Measurements from ENCODE around the gene PHLDB3.

DNA sequence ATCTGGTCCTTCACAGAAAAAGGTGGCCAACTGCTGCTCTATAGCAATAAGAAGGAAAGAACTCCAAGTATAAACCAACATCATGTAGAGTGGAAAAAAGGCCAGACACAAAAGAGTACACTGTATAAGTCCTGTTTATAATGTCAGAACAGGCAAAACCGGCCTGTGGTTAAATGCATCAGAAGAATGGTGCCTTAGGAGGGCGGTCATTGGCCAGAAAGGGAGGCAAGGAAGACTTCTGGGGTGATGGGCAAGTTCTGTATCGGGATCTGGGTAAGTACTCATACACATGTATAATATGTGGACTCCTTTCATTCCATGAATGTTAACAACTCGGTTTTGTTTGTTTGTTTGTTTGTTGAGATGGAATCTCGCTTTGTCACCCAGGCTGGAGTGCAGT is 18.4 kb upstream of the PHLDB3 start:
- TF ChIP-seq FOXK2 (IDR thresholded peaks at IDR 0.05) (no peak), FOXM1 (IDR thresholded peaks at IDR 0.05; ENCODE audit: borderline replicate concordance) (no peak), SUZ12 (IDR thresholded peaks at IDR 0.05) (no peak), NFRKB (IDR thresholded peaks at IDR 0.05) (no peak), ARNT (IDR thresholded peaks at IDR 0.05) (no peak), SP1 (IDR thresholded peaks at IDR 0.05) (no peak), BHLHE40 (IDR thresholded peaks at IDR 0.05; ENCODE audit: borderline replicate concordance) (no peak), ZNF384 (IDR thresholded peaks at IDR 0.05) (no peak), FOXA1 (IDR thresholded peaks at IDR 0.05) (no peak)
- TF ChIP-seq, protein P1, sequence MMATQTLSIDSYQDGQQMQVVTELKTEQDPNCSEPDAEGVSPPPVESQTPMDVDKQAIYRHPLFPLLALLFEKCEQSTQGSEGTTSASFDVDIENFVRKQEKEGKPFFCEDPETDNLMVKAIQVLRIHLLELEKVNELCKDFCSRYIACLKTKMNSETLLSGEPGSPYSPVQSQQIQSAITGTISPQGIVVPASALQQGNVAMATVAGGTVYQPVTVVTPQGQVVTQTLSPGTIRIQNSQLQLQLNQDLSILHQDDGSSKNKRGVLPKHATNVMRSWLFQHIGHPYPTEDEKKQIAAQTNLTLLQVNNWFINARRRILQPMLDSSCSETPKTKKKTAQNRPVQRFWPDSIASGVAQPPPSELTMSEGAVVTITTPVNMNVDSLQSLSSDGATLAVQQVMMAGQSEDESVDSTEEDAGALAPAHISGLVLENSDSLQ (IDR thresholded peaks at IDR 0.05) = no peak
